Measurements from ENCODE around the gene ATG4C.

ATG4C gene

DNA sequence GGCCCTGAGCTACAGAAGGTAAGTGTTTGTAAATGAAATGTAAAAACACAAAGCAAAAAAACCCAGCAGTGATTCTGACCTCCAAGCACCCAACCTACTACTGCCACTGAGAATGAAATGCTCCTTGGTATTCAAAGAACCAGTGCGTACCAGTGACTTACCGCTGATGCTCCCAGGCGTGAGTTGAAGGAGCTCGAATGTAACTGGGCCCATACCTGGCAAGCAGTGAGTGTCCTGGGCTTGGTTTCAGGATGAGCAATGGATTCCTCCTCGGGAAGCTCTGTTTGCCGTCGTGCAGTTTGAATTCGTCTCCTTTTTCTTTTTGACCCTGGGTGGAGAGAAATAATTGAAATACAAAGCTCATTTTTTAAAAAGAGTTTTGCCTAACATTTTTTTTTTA, 121.9 kb downstream of the ATG4C start:
- no peak for DNase-seq (ENCODE audit: extremely low spot score)
- TF ChIP-seq HDGF (IDR thresholded peaks at IDR 0.05; ENCODE audit: borderline replicate concordance) (no peak), L3MBTL2 (conservative IDR thresholded peaks at IDR 0.05) (no peak), SUZ12 (IDR thresholded peaks at IDR 0.05) (no peak), ARNT (IDR thresholded peaks at IDR 0.05) (no peak), FOXA1 (IDR thresholded peaks at IDR 0.05) (no peak), FOXM1 (IDR thresholded peaks at IDR 0.05; ENCODE audit: borderline replicate concordance) (no peak), NFRKB (IDR thresholded peaks at IDR 0.05) (no peak), FOXK2 (IDR thresholded peaks at IDR 0.05) (no peak), BHLHE40 (IDR thresholded peaks at IDR 0.05; ENCODE audit: borderline replicate concordance) (no peak), SP1 (IDR thresholded peaks at IDR 0.05) (no peak), TARDBP (IDR thresholded peaks at IDR 0.05) (no peak), ELF4 (IDR thresholded peaks at IDR 0.05) (no peak), ZNF384 (IDR thresholded peaks at IDR 0.05) (no peak), CTBP1 (IDR thresholded peaks at IDR 0.05; ENCODE audit: borderline replicate concordance) (no peak), LEF1 (IDR thresholded peaks at IDR 0.05; ENCODE audit: borderline replicate concordance) (no peak)
- TF ChIP-seq, protein P1, sequence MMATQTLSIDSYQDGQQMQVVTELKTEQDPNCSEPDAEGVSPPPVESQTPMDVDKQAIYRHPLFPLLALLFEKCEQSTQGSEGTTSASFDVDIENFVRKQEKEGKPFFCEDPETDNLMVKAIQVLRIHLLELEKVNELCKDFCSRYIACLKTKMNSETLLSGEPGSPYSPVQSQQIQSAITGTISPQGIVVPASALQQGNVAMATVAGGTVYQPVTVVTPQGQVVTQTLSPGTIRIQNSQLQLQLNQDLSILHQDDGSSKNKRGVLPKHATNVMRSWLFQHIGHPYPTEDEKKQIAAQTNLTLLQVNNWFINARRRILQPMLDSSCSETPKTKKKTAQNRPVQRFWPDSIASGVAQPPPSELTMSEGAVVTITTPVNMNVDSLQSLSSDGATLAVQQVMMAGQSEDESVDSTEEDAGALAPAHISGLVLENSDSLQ (IDR thresholded peaks at IDR 0.05) = no peak
- ChIA-PET CTCF (interaction anchor here (0.7 to 1.9 kb wide), 7 partner anchors 9 to 632 kb away, joined by 3 to 10 read pairs (median 4); no protein-coding TSS in a partner anchor), POLR2A (no interaction called here)

DNA sequence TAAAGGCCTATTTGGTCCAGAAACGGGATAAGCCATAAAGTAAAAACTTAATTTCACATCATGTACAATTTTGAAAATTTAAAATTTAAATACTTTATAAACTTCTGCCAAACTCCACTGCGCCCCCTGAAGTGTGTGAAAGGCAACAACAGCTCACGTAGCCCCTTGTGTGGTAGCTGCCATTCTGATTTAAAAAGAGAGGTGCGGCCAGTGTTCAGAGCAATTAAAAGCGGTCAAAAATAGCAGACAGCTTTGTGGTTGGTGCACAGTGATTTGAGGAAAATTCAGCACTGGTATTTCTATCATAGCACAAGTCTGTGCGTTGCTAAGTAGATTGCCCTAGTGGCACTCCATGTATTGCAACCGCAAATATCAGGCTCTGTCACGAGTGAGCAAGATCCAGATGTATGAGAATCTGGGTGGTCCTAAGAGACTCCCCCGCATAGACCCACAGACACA, 122.5 kb downstream of the ATG4C start:
- DNase-seq (ENCODE audit: extremely low spot score) = peak; percentile 62
- CTCF ChIA-PET = interaction anchor here (0.8 to 1.9 kb wide), 8 partner anchors 10 to 632 kb away, joined by 3 to 10 read pairs (median 3); no protein-coding TSS in a partner anchor
- TF ChIP-seq HDGF (IDR thresholded peaks at IDR 0.05; ENCODE audit: borderline replicate concordance) (no peak), SUZ12 (IDR thresholded peaks at IDR 0.05) (no peak), BHLHE40 (IDR thresholded peaks at IDR 0.05; ENCODE audit: borderline replicate concordance) (no peak), CTBP1 (IDR thresholded peaks at IDR 0.05; ENCODE audit: borderline replicate concordance) (no peak), FOXA1 (IDR thresholded peaks at IDR 0.05) (no peak), L3MBTL2 (conservative IDR thresholded peaks at IDR 0.05) (no peak), SP1 (IDR thresholded peaks at IDR 0.05) (no peak), ZNF384 (IDR thresholded peaks at IDR 0.05) (no peak), LEF1 (IDR thresholded peaks at IDR 0.05; ENCODE audit: borderline replicate concordance) (no peak), NFRKB (IDR thresholded peaks at IDR 0.05) (no peak), FOXM1 (IDR thresholded peaks at IDR 0.05; ENCODE audit: borderline replicate concordance) (no peak), ELF4 (IDR thresholded peaks at IDR 0.05) (no peak)
- TF ChIP-seq, protein P1 (IDR thresholded peaks at IDR 0.05) = no peak
- POLR2A ChIA-PET = no interaction called here

DNA sequence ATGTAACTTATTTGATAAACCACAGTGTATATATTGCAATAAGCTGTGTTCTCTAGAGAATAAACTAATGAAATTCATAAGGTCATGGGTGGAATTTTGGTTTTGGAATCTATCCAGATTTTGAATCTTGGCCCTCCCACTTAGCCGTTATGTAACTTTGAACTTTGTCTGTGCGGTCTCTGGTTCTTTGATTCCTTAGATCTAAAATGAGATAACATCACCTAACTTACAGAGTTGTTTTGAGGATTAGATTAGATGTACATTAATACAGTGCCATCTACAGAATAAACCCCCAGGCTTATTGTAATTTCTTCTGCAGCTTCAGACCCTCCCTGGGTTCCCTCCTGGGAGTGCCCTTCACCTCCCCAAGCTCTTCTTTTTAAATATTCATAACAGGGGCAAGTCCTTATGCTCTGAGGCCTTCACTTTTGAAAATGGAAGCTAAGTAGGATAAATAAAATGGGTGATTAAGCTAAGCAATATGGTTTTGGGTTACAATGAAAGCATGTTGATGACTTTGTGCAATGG, 124.3 kb downstream of the ATG4C start:
- ChIA-PET POLR2A (no interaction called here), CTCF (no interaction called here)
- no peak for DNase-seq (ENCODE audit: extremely low spot score)
- TF ChIP-seq SUZ12 (IDR thresholded peaks at IDR 0.05) (no peak), L3MBTL2 (conservative IDR thresholded peaks at IDR 0.05) (no peak), FOXM1 (IDR thresholded peaks at IDR 0.05; ENCODE audit: borderline replicate concordance) (no peak), FOXA1 (IDR thresholded peaks at IDR 0.05) (no peak), TARDBP (IDR thresholded peaks at IDR 0.05) (no peak), ARNT (IDR thresholded peaks at IDR 0.05) (no peak), LEF1 (IDR thresholded peaks at IDR 0.05; ENCODE audit: borderline replicate concordance) (no peak), CTBP1 (IDR thresholded peaks at IDR 0.05; ENCODE audit: borderline replicate concordance) (no peak), BHLHE40 (IDR thresholded peaks at IDR 0.05; ENCODE audit: borderline replicate concordance) (no peak)

DNA sequence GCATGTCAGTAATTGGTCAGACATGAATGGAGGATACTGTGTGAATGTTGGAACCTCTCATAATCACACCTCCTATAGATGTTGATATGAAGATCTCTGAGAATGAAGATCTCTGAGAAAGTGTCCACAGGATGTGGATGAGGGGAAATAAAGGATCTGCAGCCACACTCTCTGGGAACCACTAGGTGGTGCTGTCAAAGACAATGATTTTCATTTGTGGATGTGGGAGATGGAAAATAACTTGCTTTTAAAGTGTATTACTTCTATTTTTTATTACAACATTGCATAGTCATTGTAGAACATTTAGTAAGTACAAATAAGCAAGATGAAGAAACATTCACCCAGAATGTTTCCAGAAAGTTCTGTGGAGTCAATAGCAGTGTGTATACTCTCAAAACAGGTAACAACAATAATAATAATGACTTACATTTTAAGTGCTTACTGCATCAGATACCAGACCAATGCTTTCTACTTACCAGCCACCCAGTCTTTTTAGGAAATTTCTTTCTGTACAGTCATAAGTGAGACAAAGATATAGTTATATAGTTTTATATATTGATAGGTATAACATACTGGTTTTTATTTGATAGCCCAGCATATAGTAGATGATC, 128.2 kb downstream of the ATG4C start:
- peak; percentile 63 for DNase-seq (ENCODE audit: extremely low spot score)
- TF ChIP-seq SUZ12 (IDR thresholded peaks at IDR 0.05) (no peak), BHLHE40 (IDR thresholded peaks at IDR 0.05; ENCODE audit: borderline replicate concordance) (no peak), FOXK2 (IDR thresholded peaks at IDR 0.05) (no peak), NFRKB (IDR thresholded peaks at IDR 0.05) (no peak), CTBP1 (IDR thresholded peaks at IDR 0.05; ENCODE audit: borderline replicate concordance) (no peak), L3MBTL2 (conservative IDR thresholded peaks at IDR 0.05) (no peak), SP1 (IDR thresholded peaks at IDR 0.05) (no peak), ELF4 (IDR thresholded peaks at IDR 0.05) (no peak), TARDBP (IDR thresholded peaks at IDR 0.05) (no peak), FOXA1 (IDR thresholded peaks at IDR 0.05) (no peak), LEF1 (IDR thresholded peaks at IDR 0.05; ENCODE audit: borderline replicate concordance) (no peak), FOXM1 (IDR thresholded peaks at IDR 0.05; ENCODE audit: borderline replicate concordance) (no peak)
- TF ChIP-seq, protein P1 (IDR thresholded peaks at IDR 0.05) = no peak
- POLR2A ChIA-PET = no interaction called here
- CTCF ChIA-PET = no interaction called here
